ENCODE measurements around the gene ZNF182.
"Not testable (repeated sequence)": the region's sequence is repeated elsewhere in the genome, so short reads cannot be mapped to it uniquely, and the experiment has no call there.

Gene ZNF182

DNA sequence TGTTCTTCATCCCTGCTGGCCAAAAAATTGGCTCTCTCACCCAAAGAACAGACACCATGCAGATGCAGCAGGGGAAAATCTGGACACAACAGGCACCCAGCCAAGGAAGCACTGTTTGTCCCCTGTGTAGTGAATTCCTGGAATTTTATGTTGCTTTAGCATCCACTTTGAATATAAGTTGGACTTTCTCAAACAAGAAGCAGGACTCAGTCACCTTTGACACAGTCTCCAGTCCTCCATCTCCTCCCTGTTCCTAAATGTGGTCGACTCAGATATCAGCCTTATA, 11.8 kb downstream of the ZNF182 start:
- H3K4me3 ChIP-seq (ENCODE audit: severe bottlenecking): no peak overlapping the region
- no peaks in the 10 kb centered on the region for H3K4me1 ChIP-seq (ENCODE audit: insufficient read depth, poor library complexity, severe bottlenecking)
- no peak for ATAC-seq (ENCODE audit: low read depth)
- no peaks in the 10 kb centered on the region for H3K27me3 ChIP-seq (ENCODE audit: insufficient read depth, poor library complexity, severe bottlenecking)
- H3K27ac ChIP-seq (ENCODE audit: poor library complexity, severe bottlenecking): no peak overlapping the region
- no peaks in the 10 kb centered on the region for H3K9me3 ChIP-seq (ENCODE audit: severe bottlenecking)
- no peak for TF ChIP-seq CTCF (IDR thresholded peaks at IDR 0.05; ENCODE audit: poor library complexity, severe bottlenecking)
- H3K36me3 ChIP-seq (ENCODE audit: low read depth): no peaks in the 10 kb centered on the region
- DNase-seq (ENCODE audit: low spot score): no peak

GRCh38 chrX:47991263-47992094, 12.3 kb downstream of the ZNF182 start:
- H3K4me3 ChIP-seq (ENCODE audit: severe bottlenecking): no peak overlapping the region
- no peaks in the 10 kb centered on the region for H3K4me1 ChIP-seq (ENCODE audit: insufficient read depth, poor library complexity, severe bottlenecking)
- no peaks in the 10 kb centered on the region for H3K36me3 ChIP-seq (ENCODE audit: low read depth)
- no peaks in the 10 kb centered on the region for H3K9me3 ChIP-seq (ENCODE audit: severe bottlenecking)
- no peak overlapping the region for H3K27ac ChIP-seq (ENCODE audit: poor library complexity, severe bottlenecking)
- TF ChIP-seq CTCF (IDR thresholded peaks at IDR 0.05; ENCODE audit: poor library complexity, severe bottlenecking): no peak
- DNase-seq (ENCODE audit: low spot score) (no peak), ATAC-seq (ENCODE audit: low read depth) (peak; percentile 61; the same call in 1 of the 3 replicates)
- H3K27me3 ChIP-seq (ENCODE audit: insufficient read depth, poor library complexity, severe bottlenecking): no peaks in the 10 kb centered on the region

DNA sequence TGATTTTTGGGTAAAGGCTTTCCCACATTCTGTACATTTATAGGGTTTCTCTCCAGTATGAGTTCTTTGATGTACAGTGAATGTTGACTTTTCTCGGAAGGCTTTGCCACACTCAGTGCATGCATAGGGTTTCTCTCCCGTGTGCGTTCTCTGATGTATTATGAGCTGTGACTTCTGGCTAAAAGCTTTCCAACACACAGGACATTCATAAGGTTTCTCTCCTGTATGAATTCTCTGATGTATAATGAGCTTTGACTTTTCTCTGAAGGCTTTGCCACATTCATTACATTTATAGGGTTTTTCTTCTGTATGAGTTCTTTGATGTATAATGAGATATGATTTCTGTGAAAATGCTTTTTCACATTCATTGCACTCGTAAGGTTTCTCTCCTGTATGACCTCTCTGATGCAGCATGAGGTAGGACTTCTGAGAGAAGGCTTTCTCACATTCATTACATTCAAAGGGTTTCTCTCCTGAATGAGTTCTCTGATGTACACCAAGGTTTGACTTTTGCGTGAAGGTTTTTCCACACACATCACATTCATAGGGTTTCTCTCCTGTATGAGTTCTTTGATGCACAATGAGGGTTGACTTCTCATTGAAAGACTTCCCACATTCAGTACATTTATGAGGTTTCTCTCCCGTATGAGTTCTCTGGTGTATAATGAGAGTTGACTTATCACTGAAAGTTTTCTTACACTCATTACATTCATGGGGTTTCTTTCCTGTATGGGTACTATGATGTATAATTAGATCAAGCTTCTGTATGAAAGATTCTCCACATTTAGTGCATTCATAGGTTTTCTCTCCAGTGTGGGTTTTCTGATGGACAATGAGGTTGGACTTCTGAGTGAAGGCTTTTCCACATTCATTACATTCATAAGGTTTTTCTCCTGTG, 27.3 kb downstream of the ZNF182 start:
- ATAC-seq (ENCODE audit: low read depth): no peak
- Histone ChIP-seq H3K36me3 (ENCODE audit: low read depth) (peaks cover 23% of the 10 kb centered on the region), H3K4me3 (ENCODE audit: severe bottlenecking) (no peak overlapping the region), H3K9me3 (ENCODE audit: severe bottlenecking) (peaks cover 3% of the 10 kb centered on the region), H3K27me3 (ENCODE audit: insufficient read depth, poor library complexity, severe bottlenecking) (no peaks in the 10 kb centered on the region), H3K4me1 (ENCODE audit: insufficient read depth, poor library complexity, severe bottlenecking) (no peaks in the 10 kb centered on the region), H3K27ac (ENCODE audit: poor library complexity, severe bottlenecking) (no peak overlapping the region)
- DNase-seq (ENCODE audit: low spot score): no peak
- TF ChIP-seq CTCF (IDR thresholded peaks at IDR 0.05; ENCODE audit: poor library complexity, severe bottlenecking): no peak

DNA sequence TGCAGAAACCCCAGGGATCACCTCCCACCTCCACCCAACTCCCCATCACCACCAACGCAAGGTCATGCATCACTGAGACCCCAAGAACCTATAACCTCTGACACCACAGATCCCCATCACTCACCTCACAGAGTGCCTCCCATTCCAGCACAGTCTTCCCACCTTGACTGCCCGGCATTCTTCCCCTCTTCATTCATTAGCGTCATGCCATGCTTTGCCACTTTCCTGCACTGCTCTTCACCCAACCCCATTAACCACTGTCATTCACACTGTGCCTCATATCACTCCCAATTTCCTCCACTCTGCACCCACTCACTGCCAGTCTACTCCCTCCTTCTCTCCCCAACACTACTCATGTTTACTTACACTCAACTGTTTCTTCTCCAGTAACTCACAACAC, 30.6 kb downstream of the ZNF182 start:
- peaks cover 3% of the 10 kb centered on the region for H3K9me3 ChIP-seq (ENCODE audit: severe bottlenecking)
- no peak overlapping the region for H3K4me3 ChIP-seq (ENCODE audit: severe bottlenecking)
- no peaks in the 10 kb centered on the region for H3K4me1 ChIP-seq (ENCODE audit: insufficient read depth, poor library complexity, severe bottlenecking)
- TF ChIP-seq CTCF (IDR thresholded peaks at IDR 0.05; ENCODE audit: poor library complexity, severe bottlenecking): no peak
- no peak for DNase-seq (ENCODE audit: low spot score)
- ATAC-seq (ENCODE audit: low read depth): no peak
- H3K27me3 ChIP-seq (ENCODE audit: insufficient read depth, poor library complexity, severe bottlenecking): no peaks in the 10 kb centered on the region
- H3K27ac ChIP-seq (ENCODE audit: poor library complexity, severe bottlenecking): no peak overlapping the region
- no peaks in the 10 kb centered on the region; the same call in 1 of the 2 replicates for H3K36me3 ChIP-seq (ENCODE audit: low read depth)

DNA sequence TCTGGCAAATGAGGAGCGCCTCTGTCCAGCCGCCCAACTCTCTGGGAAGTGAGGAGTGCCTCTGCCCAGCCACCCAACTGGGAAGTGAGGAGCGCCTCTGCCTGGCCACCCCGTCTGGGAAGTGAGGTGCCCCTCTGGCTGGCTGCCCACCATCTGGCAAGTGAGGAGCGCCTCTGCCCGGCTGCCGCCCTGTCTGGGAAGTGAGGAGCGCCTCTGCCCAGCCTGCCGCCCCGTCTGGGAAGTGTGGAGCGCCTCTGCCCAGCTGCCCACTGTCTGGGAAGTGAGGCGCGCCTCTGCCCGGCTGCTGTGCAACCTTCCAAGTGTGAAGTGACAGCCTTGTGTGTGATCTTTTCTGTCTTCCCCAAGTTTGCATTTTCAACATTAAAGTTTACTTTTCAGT, 38.3 kb downstream of the ZNF182 start:
- H3K4me1 ChIP-seq (ENCODE audit: insufficient read depth, poor library complexity, severe bottlenecking); DNase-seq (ENCODE audit: low spot score); H3K9me3 ChIP-seq (ENCODE audit: severe bottlenecking); H3K27me3 ChIP-seq (ENCODE audit: insufficient read depth, poor library complexity, severe bottlenecking); H3K27ac ChIP-seq (ENCODE audit: poor library complexity, severe bottlenecking); H3K4me3 ChIP-seq (ENCODE audit: severe bottlenecking); ATAC-seq (ENCODE audit: low read depth); H3K36me3 ChIP-seq (ENCODE audit: low read depth): not testable (repeated sequence)

- not testable (repeated sequence) for H3K36me3 ChIP-seq (ENCODE audit: low read depth); H3K9me3 ChIP-seq (ENCODE audit: severe bottlenecking); DNase-seq (ENCODE audit: low spot score); H3K27ac ChIP-seq (ENCODE audit: poor library complexity, severe bottlenecking); H3K4me3 ChIP-seq (ENCODE audit: severe bottlenecking); ATAC-seq (ENCODE audit: low read depth); H3K4me1 ChIP-seq (ENCODE audit: insufficient read depth, poor library complexity, severe bottlenecking); H3K27me3 ChIP-seq (ENCODE audit: insufficient read depth, poor library complexity, severe bottlenecking)
Observed at GRCh38 chrX:47961830-47962229, 42.0 kb downstream of the ZNF182 start.
